Measurements from ENCODE around the gene BPIFB3. TPM values are rescaled to one million over a fixed set of nuclear protein-coding genes. Genes with fewer than 3 reads are reported as not detected.
"Not testable (repeated sequence)": the region's sequence is repeated elsewhere in the genome, so short reads cannot be mapped to it uniquely, and the experiment has no call there.

The BPIFB3 gene
- total RNA-seq, 2 experiments from 2014 or later: not detected

DNA sequence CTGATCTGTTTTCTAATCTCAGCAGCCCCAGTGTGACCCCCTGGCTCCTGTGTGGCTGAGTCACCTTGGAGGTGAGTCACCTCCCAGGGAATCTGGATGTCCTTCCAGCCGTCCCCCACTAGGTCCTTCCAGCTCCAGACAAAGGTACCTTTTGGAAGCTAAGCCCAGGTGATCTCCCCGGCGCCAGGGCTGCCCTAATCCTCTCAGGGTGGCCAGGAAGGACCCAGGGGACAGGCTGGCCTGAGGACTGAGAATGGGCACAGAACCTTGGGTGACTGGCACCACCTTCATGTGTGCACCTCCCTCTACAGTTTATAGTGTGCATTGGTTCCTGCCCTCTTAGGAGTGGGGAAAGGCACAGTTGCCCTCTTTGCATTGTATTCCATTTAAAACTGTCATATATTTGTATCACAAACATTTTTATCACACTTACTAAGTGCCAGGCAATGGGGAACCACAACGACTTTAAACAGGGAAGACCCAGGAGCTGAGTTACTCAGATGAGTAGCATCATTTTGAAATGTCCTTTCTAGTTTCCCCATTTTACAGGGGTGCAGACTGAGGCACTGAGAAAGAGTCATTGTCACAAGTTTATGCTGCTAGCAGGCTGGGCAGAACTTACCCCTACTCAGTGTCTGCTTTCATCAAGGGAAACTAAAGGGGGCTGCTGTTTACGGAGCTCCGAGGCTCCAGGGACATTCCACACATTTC is 23.1 kb downstream of the BPIFB3 start:
- no peak overlapping the region for H3K4me3 Mint-ChIP-seq
- no peaks in the 10 kb centered on the region for H3K36me3 Mint-ChIP-seq
- no peaks in the 10 kb centered on the region for H3K9me3 Mint-ChIP-seq
- H3K27me3 Mint-ChIP-seq: no peaks in the 10 kb centered on the region
- H3K4me1 Mint-ChIP-seq: no peaks in the 10 kb centered on the region
- H3K27ac Mint-ChIP-seq: no peak overlapping the region
- no peak for DNase-seq

DNA sequence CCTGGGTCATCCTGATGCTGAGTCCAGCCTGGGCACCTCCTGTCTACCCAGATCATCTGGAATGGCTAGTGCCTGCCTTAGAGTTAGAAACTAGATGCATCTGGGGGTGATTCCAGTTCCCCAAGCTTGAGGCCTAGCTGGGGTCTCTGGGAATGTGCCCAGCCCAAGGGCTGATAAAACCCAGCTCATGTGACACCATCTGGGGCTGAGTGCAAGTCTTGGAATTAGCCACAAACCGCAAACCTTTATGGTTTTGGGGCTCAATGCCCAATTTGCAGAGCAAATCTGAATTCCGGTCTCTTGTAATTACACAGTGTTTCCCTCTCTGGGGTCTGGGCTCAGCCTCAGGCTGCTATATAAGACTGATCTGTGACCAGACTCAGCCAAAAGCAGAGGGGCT is 25.6 kb downstream of the BPIFB3 start, which contains the start of gene BPIFB4:
BPIFB4 (plus strand) TSS at position 385 of the 400 bp plus-strand sequence. CDS start 1,884 bp downstream, outside the sequence.
- no peaks in the 10 kb centered on the region for H3K4me1 Mint-ChIP-seq
- H3K27me3 Mint-ChIP-seq: no peaks in the 10 kb centered on the region
- no peak within 1 kb of the TSS for H3K4me3 Mint-ChIP-seq
- DNase-seq: no peak
- no peaks in the 10 kb centered on the region for H3K36me3 Mint-ChIP-seq
- no peaks in the 10 kb centered on the region for H3K9me3 Mint-ChIP-seq
- no peak within 1 kb of the TSS for H3K27ac Mint-ChIP-seq

GRCh38 chr20:33081411-33082154 is 27.9 kb downstream of the BPIFB3 start:
- Mint-ChIP-seq H3K27ac (no peak overlapping the region), H3K4me3 (no peak overlapping the region), H3K4me1 (no peaks in the 10 kb centered on the region), H3K36me3 (no peaks in the 10 kb centered on the region), H3K9me3 (no peaks in the 10 kb centered on the region), H3K27me3 (no peaks in the 10 kb centered on the region)
- no peak for DNase-seq

- Mint-ChIP-seq H3K27me3 (no peaks in the 10 kb centered on the region), H3K9me3 (no peaks in the 10 kb centered on the region), H3K4me1 (no peaks in the 10 kb centered on the region), H3K4me3 (no peak overlapping the region), H3K36me3 (no peaks in the 10 kb centered on the region), H3K27ac (no peak overlapping the region)
- no peak for DNase-seq
Measured at GRCh38 chr20:33082546-33082945, 28.8 kb downstream of the BPIFB3 start.

- Mint-ChIP-seq H3K4me3 (no peak overlapping the region), H3K27ac (no peak overlapping the region), H3K9me3 (no peaks in the 10 kb centered on the region), H3K36me3 (no peaks in the 10 kb centered on the region), H3K27me3 (no peaks in the 10 kb centered on the region), H3K4me1 (no peaks in the 10 kb centered on the region)
- DNase-seq: no peak
Measured at GRCh38 chr20:33083544-33084340, 30.0 kb downstream of the BPIFB3 start.

DNA sequence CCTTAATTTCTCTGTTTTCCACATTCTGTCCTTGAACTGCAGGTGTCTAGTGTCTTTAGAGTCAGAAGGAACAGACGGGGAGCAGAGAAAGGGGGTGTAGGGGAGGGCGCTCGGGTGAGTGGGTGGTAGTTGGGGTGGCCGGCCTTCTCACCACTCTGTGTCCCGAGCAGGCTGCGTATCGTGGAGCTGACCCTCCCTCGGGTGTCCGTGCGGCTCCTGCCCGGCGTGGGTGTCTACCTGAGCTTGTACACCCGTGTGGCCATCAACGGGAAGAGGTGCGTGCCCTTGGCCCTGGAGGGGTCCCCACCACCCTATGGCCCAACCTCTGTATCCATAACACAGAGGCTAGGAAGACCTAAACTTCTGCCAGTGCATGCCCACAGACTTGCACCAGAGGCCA is 31.0 kb downstream of the BPIFB3 start:
- DNase-seq: no peak
- no peaks in the 10 kb centered on the region for H3K27me3 Mint-ChIP-seq
- no peak overlapping the region for H3K4me3 Mint-ChIP-seq
- no peak overlapping the region for H3K27ac Mint-ChIP-seq
- H3K9me3 Mint-ChIP-seq: no peaks in the 10 kb centered on the region
- H3K4me1 Mint-ChIP-seq: no peaks in the 10 kb centered on the region
- H3K36me3 Mint-ChIP-seq: no peaks in the 10 kb centered on the region

- Mint-ChIP-seq H3K4me1 (no peaks in the 10 kb centered on the region), H3K27ac (no peak overlapping the region), H3K4me3 (no peak overlapping the region), H3K27me3 (no peaks in the 10 kb centered on the region), H3K9me3 (no peaks in the 10 kb centered on the region), H3K36me3 (no peaks in the 10 kb centered on the region)
- DNase-seq: no peak
Measured at GRCh38 chr20:33086052-33086722, 32.5 kb downstream of the BPIFB3 start.

- DNase-seq: no peak
- Mint-ChIP-seq H3K4me3 (no peak overlapping the region), H3K4me1 (no peaks in the 10 kb centered on the region), H3K36me3 (no peaks in the 10 kb centered on the region), H3K27me3 (no peaks in the 10 kb centered on the region), H3K27ac (no peak overlapping the region), H3K9me3 (no peaks in the 10 kb centered on the region)
Measured at GRCh38 chr20:33091147-33091546, 37.4 kb downstream of the BPIFB3 start.

- Mint-ChIP-seq H3K4me3 (no peak overlapping the region), H3K27me3 (no peaks in the 10 kb centered on the region), H3K4me1 (no peaks in the 10 kb centered on the region), H3K36me3 (no peaks in the 10 kb centered on the region), H3K27ac (no peak overlapping the region), H3K9me3 (no peaks in the 10 kb centered on the region)
- DNase-seq: no peak
Measured at GRCh38 chr20:33091693-33092092, 38.0 kb downstream of the BPIFB3 start.

GRCh38 chr20:33092361-33092760 is 38.7 kb downstream of the BPIFB3 start:
- Mint-ChIP-seq H3K27me3 (no peaks in the 10 kb centered on the region), H3K4me3 (no peak overlapping the region), H3K27ac (no peak overlapping the region), H3K4me1 (no peaks in the 10 kb centered on the region), H3K9me3 (no peaks in the 10 kb centered on the region), H3K36me3 (no peaks in the 10 kb centered on the region)
- no peak for DNase-seq

DNA sequence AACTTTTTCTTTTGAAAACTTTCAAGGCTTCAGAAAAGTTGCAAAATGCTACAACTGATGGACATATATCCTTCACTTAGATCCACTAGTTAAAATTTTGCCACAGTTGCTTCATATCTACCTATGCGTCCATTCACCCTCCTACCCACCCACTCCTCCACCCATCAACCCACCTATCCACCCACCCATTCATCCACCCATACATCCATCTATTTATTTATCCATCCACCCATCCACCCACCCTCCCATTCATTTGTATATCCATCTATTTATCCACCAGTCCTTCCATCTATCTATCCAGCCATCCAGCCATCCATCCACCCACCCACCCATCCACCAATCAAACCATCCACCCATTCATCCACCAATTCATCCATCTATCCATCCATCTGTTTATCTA is 39.4 kb downstream of the BPIFB3 start:
- Mint-ChIP-seq H3K36me3 (no peaks in the 10 kb centered on the region), H3K4me3 (no peak overlapping the region), H3K27ac (no peak overlapping the region), H3K4me1 (no peaks in the 10 kb centered on the region), H3K27me3 (no peaks in the 10 kb centered on the region), H3K9me3 (no peaks in the 10 kb centered on the region)
- no peak for DNase-seq

DNA sequence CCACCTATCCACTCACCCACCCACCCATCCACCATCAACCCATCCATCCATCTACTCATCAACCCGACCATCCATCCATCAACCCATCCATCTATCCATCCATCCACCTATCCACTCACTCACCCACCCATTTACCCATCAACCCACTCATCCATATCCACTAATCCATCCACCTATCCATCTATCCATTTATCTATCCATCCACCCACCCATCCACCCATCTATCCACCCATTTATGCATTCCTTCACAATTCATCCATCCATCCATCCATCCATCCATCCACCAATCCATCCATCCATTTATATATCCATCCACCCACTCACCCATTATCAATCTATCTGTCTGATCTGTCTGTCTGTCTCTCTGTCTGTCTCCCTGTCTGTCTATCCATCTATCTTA is 39.9 kb downstream of the BPIFB3 start:
- Mint-ChIP-seq H3K27ac (no peak overlapping the region), H3K9me3 (no peaks in the 10 kb centered on the region), H3K27me3 (no peaks in the 10 kb centered on the region)

GRCh38 chr20:33095249-33095648 is 41.5 kb downstream of the BPIFB3 start:
- no peaks in the 10 kb centered on the region for H3K36me3 Mint-ChIP-seq
- H3K4me1 Mint-ChIP-seq: no peaks in the 10 kb centered on the region
- DNase-seq: no peak
- no peak overlapping the region for H3K27ac Mint-ChIP-seq
- H3K9me3 Mint-ChIP-seq: no peaks in the 10 kb centered on the region
- no peaks in the 10 kb centered on the region for H3K27me3 Mint-ChIP-seq
- no peak overlapping the region for H3K4me3 Mint-ChIP-seq

More for the DNA sequence above, 39.9 kb downstream of the BPIFB3 start:
- DNase-seq: no peak
- H3K36me3 Mint-ChIP-seq: no peaks in the 10 kb centered on the region
- no peaks in the 10 kb centered on the region for H3K4me1 Mint-ChIP-seq
- H3K4me3 Mint-ChIP-seq: no peak overlapping the region

GRCh38 chr20:33095902-33096584 is 42.3 kb downstream of the BPIFB3 start:
- H3K4me1 Mint-ChIP-seq, H3K9me3 Mint-ChIP-seq, H3K27me3 Mint-ChIP-seq, H3K27ac Mint-ChIP-seq, H3K36me3 Mint-ChIP-seq, H3K4me3 Mint-ChIP-seq: not testable (repeated sequence)
- peak; percentile 25 for DNase-seq

Measured in activated naive CD8-positive, alpha-beta T cell treated with anti-CD3 and anti-CD28 coated beads for 36 hours (primary cell).